CD4-positive, alpha-beta T cell treated with Interferon gamma for 1 hour (primary cell): ENCODE data around the gene CDC42.
A peak's percentile ranks its signal among the peaks of the same experiment; 100 is the strongest.

Source experiments
- DNase-seq: peaks from one replicate; pipeline ENCODE4 v3.0.0-alpha.2; 2020

Gene CDC42

DNA sequence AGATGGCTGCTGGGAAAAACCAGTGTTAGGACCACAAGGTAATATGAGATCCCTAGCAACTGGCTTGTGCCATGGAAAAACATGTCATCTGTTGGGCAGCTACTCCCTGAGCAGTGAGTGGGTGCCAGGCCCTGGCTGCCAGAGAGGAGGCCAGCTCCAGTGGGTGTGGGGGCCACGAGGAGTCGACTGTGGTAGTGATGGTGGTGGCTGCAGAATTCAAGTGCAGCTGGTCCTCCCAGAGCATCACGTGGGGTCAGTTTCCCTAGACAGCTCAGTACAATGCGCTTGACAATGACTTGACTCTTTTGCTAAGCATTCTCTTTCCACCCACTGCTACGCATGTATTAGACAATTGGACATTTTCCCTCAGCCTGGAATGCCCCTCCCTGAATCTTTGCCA, 14.5 kb upstream of the CDC42 start:
- no peak for DNase-seq

DNA sequence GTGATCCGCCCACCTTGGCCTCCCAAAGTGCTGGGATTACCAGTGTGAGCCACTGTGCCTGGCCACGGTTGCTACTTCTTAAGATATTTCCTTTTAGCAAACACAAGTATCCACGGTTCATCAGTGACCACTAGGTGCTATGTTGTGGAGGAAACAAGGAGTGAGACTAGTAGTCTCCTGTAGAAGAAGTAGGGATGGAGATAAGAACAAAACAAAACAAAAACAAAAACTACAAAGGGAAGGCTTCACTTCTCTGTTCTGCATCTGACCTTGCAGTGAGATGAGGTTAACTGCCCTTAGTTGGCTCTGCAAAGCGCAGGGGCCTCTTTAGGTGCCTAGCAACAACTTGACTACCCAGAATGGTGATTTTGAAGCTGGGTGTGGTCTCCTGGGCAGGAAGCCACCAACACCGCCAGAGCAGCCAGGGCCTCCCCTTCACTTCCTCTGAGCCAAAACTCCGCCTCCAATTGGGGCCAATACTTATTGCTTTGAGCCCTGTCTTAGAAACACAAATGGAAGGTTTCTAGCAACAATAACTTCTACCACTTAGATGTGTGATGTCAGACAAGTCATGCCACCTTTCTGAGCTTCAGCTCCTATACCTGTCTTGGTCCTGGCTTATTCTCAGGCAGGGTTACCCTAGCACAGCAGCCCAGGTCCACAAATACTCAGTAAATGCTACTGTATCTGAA, 12.8 kb upstream of the CDC42 start:
- DNase-seq = peak; percentile 97

DNA sequence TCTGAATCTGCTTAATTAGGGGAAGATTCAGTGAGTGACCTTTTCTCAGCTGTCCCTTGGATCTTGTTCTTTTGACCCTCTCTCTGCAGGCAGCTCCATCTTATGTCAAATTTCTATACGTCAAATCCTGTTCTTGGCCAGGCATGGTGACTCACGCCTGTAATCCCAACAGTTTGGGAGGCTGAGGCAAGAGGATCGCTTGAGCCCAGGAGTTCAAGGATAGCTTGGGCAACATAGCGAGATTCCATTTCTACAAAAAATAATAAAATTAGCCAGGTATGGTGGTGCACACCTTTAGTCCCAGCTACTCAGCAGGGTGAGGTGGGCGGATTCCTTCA, 12.3 kb upstream of the CDC42 start:
- DNase-seq = no peak

DNA sequence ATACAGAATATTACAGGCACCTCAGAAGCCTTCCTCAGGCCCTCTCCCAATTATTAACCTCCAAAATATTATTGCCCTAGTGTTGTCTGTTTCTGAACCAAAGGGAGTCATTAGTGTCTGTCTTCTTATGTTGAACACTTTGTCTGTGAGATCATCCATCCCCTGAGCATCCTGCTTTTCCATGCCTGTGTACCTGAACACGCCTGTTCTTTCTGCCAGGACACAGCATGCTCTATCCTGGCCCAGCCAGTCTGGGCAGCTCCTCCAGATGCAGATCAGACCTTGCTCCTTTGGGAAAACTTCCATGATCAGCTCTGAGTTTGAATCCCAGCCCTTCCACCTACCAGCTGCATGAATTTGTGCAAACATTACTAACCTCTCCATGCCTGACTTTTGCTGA, 11.0 kb upstream of the CDC42 start:
- DNase-seq = no peak

GRCh38 chr1:22043198-22043769, 9.2 kb upstream of the CDC42 start:
- no peak for DNase-seq

- DNase-seq = no peak
These were observed 7.7 kb upstream of the CDC42 start for GRCh38 chr1:22044690-22045420.

DNA sequence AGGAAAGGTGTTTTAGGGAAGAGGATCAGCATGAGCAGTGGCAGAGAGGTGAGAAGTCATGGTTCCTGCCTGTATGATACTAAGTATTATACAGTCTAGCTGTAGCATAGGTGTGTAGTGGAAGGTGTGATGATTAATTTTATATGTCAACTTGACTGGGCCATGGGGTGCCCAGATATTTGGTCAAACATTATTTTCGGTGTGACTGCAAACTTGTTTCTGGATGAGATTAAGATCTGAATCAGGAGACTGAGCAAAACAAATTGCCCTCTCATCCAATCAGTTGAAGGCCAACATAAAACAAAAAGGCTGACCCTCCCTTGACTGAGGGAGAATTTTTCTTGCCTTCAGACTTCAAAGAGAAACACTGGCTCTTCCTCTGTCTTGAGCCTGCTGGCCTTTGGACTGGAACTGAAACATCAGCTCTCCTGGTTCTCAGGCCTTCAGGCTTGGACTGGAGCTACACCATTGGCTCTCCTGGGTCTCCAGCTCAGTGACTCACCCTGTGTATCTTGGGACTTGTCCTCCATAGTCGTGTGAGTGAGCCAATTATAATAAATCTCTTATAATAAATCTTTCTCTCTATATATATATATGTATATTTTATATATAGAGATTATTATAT, 6.8 kb upstream of the CDC42 start:
- DNase-seq = no peak

DNA sequence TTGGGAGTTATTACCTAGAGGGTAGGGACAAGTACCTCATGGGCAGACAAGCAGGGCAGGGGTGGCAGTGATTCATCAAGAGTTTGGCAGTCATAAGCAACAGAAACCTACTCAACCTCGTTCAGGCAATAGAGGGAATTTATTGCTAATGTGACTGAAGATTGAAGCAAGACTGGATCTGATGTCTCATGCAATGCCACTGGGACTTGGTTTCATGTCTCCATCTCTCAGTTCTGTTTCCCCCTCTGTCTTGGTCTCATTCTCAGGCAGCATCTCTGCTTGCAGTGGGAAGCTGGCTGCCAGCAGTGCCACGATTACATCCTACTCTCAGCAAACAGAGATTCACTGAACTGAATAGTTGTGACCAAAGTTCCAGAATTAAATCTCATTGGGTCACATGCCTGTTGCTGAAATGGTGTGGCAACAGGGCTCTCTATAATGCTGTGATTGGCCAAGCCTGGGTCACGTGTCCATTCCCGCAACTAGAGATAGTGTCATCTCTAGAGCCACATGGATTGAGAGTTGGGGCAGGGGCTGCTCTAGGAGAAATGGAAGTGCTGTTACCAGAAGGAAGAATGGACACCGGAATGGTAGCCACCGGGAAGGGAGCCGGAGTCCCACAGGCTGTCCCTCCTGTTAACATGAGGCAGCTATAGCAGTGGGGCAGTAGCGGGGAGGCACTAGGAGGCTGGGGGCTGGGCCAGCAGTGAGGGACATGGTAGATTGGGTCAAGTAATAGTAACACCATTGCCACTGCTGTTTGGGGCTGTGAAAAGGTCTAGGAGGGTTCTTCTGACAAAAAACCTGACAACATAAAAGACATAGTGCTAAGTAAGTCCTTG, 3.9 kb upstream of the CDC42 start:
- DNase-seq = no peak

DNA sequence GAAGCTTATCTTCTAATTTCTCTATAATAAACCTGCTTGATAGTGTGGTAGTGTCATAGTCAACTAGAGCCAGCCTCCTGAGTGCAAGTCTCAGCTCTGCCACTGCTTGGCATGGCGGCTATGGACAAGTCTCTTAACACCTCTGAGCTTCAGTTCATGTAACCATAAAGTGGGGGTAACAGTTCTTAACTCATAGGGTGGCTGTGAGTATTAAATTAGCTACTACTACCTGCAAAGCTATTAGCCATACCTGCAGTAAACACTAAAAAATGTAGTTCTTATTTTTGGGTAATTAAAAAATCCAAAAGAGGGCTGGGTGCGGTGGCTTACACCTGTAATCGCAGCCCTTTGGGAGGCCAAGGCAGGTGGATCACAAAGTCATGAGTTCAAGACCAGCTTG, 2.2 kb upstream of the CDC42 start:
- no peak for DNase-seq

- DNase-seq = no peak
These were observed 848 bp upstream of the CDC42 start for GRCh38 chr1:22051607-22052114.

GRCh38 chr1:22053017-22053860, 730 bp downstream of the CDC42 start:
- DNase-seq = peak; percentile 57

DNA sequence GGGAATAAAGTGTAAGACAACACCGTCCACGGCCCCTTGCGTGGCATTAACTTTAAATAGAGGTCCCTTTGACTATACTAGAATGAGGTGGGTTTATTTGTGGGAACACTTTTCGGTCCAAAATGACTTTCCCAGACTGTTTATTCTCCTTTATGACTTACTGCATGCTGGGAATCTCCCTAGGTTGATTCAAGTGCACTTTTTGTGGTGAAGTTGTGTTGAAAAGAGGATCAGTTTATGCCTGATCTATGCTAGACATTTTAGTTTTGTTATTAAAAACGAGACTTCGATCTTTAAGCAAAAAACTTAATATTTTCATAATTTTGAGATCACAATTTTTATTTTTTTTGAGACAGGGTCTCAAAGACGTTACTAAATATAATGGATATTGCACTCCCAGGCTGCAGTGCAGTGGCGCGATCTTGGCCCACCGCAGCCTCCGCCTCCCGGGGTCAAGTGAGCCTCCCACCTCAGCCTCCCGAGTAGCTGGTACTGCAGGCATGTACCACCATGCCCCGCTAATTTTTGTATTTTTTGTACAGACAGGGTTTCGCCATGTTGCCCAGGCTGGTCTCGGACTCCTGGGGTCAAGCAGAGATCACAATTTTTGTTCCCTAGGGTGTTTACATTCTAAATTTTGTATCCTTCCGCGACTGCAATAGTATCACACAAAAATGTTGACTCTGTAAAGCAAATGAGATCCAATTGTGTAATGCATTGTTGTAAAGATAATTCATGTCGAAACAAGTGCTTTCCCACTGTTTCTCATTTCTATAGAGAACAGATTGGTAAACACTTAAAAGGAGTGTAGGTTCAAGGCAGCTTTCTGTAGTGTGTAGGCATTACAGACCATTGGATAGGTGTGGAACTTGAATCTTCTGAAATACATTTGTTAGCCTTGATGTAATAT, 1.6 kb downstream of the CDC42 start:
- DNase-seq = no peak

DNA sequence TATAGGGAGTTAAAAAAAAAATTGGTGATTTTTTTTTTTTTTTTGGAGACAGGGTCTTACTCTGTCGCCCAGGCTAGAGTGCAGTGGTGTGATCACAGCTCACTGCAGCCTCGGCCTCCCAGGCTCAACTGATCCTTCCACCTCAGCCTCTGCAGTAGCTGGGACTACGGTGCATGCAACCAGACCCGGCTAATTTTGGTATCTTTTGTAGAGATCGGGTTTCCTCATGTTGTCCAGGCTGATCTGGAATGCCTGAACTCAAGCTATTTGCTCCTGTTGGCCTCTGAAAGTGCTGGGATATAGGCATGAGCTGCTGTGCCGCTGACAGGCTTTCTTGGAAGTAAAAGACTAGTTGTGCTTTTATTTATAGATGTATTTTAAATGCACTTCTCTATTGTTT, 3.0 kb downstream of the CDC42 start:
- DNase-seq = no peak

GRCh38 chr1:22056043-22056442, 3.5 kb downstream of the CDC42 start:
- DNase-seq = no peak

DNA sequence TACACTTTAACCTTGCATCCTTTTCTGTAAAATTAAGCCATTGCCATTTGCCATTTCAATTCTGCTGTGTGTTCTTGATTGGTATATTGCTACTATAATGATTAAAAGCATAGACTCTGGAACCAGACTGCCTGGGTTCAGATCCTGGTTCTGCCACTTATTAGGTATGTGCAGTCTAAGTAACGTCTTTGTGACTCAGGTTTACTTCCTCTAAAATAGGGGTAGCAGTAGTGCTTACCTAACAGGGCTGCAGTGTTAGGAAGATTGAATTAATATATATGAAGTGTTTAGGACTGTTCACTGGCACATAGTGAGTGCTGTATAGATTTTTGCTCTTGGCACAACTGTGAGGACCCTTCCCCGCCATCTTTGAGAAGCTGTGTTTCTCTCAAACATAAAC, 4.4 kb downstream of the CDC42 start:
- DNase-seq = no peak

GRCh38 chr1:22057861-22058260, 5.4 kb downstream of the CDC42 start:
- no peak for DNase-seq

- no peak for DNase-seq
These were observed 12.4 kb downstream of the CDC42 start for GRCh38 chr1:22064751-22065402.

GRCh38 chr1:22071511-22071910, 19.0 kb downstream of the CDC42 start:
- DNase-seq = no peak

GRCh38 chr1:22074803-22075202, 22.3 kb downstream of the CDC42 start:
- DNase-seq = no peak

- DNase-seq = no peak
These were observed 23.2 kb downstream of the CDC42 start for GRCh38 chr1:22075718-22076117.
